Karpas-422 (cell line): Measurements from ENCODE around the gene MBOAT2. TPM values are rescaled to one million over a fixed set of nuclear protein-coding genes. Genes with fewer than 3 reads are reported as not detected.

ENCODE experiments used
- DNase-seq: peaks from one replicate; pipeline ENCODE4 v3.0.0-alpha.2; 2015
- H2AFZ ChIP-seq: fragments of 200-600 bp; sonication (generic); 2 replicates; pipeline ENCODE4 v1.6.1; 2014; ENCODE audit warnings: antibody characterized with exemption, low read length, mixed read lengths
- H3K27ac ChIP-seq: fragments of 200-600 bp; sonication (generic); 2 replicates; pipeline ENCODE4 v1.5.1; 2014; ENCODE audit warnings: mild to moderate bottlenecking, low read length, moderate library complexity
- H3K27me3 ChIP-seq: fragments of 200-600 bp; sonication (generic); 2 replicates; pipeline ENCODE4 v1.6.1; 2014; ENCODE audit warnings: low read length, mixed read lengths
- H3K36me3 ChIP-seq: fragments of 200-600 bp; sonication (generic); 2 replicates; pipeline ENCODE4 v1.6.1; 2014; ENCODE audit warnings: low read length, mixed read lengths; ENCODE audit not compliant: insufficient read depth
- H3K4me1 ChIP-seq: fragments of 200-600 bp; sonication (generic); 2 replicates; pipeline ENCODE4 v1.6.1; 2014; ENCODE audit warnings: mild to moderate bottlenecking, low read length, mixed read lengths
- H3K4me2 ChIP-seq: fragments of 200-600 bp; sonication (generic); 2 replicates; pipeline ENCODE4 v1.6.1; 2014; ENCODE audit warnings: low read length, low read depth, mild to moderate bottlenecking; ENCODE audit not compliant: poor library complexity, severe bottlenecking
- H3K4me3 ChIP-seq: fragments of 200-600 bp; sonication (generic); 2 replicates; pipeline ENCODE4 v1.5.1; 2014; ENCODE audit warnings: mild to moderate bottlenecking, antibody characterized with exemption, low read length, mixed read lengths
- H3K79me2 ChIP-seq: fragments of 200-600 bp; sonication (generic); 2 replicates; pipeline ENCODE4 v1.6.1; 2014; ENCODE audit warnings: mild to moderate bottlenecking, low read length, mixed read lengths
- H3K9ac ChIP-seq: fragments of 200-600 bp; sonication (generic); 2 replicates; pipeline ENCODE4 v1.6.0; 2014; ENCODE audit warnings: low read length
- H3K9me2 ChIP-seq: fragments of 200-600 bp; sonication (generic), shearing (Covaris generic); replicated peaks from 2 replicates; pipeline ENCODE4 v1.6.0; 2014; ENCODE audit warnings: mild to moderate bottlenecking, low read length, moderate library complexity; ENCODE audit not compliant: insufficient read depth
- H3K9me3 ChIP-seq: fragments of 300-700, 200-600 bp; sonication (generic); 2 replicates; pipeline ENCODE4 v1.6.1; 2014; ENCODE audit warnings: low read length, mixed read lengths
- H4K20me1 ChIP-seq: fragments of 200-600 bp; sonication (generic); 2 replicates; pipeline ENCODE4 v1.6.1; 2014; ENCODE audit warnings: mild to moderate bottlenecking, antibody characterized with exemption, low read length, low read depth; ENCODE audit not compliant: insufficient read depth
- total RNA-seq: library from RNA; depleted of rRNA; stranded (reverse); fragments of >200 nt; shearing (Covaris generic); gene quantifications from 2 replicates; pipeline ENCODE4 v1.2.3, GENCODE V29; 2014; ENCODE audit warnings: low replicate concordance

Gene MBOAT2
- total RNA-seq, 1 experiment from 2014 or later, result not detected

DNA sequence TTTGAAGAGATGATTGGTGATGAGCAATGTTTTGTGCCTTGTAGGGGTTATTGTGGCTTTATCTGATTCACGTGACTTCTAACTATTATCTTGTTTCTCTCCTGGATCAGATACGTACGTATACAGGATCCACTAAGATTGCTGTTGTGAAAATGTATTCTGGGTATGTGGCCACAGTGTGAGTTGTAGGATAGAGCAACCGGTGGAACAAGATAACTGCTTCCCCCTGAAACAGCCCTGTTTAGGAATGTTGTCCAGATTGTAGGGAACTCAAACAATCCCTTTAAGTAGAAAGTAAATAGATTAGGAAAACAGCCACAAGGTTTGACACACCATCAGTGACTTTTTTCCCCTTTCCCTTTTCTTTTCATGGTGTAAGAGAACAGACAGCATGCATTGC lies 22.3 kb upstream of the MBOAT2 start:
- no peaks in the 10 kb centered on the region for H3K9me3 ChIP-seq
- no peaks in the 10 kb centered on the region for H3K79me2 ChIP-seq
- no peaks in the 10 kb centered on the region for H3K36me3 ChIP-seq
- H3K4me3 ChIP-seq, result no peak overlapping the region
- no peak overlapping the region for H3K27ac ChIP-seq
- no peak for DNase-seq
- no peaks in the 10 kb centered on the region for H3K27me3 ChIP-seq
- no peak overlapping the region for H3K4me2 ChIP-seq
- no peaks in the 10 kb centered on the region for H3K9me2 ChIP-seq
- no peak overlapping the region for H3K9ac ChIP-seq
- no peaks in the 10 kb centered on the region for H4K20me1 ChIP-seq
- H2AFZ ChIP-seq, result no peak overlapping the region
- H3K4me1 ChIP-seq, result no peaks in the 10 kb centered on the region

GRCh38 chr2:9024575-9024974 lies 21.1 kb upstream of the MBOAT2 start:
- Histone ChIP-seq H4K20me1 (no peaks in the 10 kb centered on the region), H3K27me3 (no peaks in the 10 kb centered on the region), H3K4me1 (no peaks in the 10 kb centered on the region), H3K79me2 (no peaks in the 10 kb centered on the region), H3K9ac (no peak overlapping the region), H3K27ac (no peak overlapping the region), H3K4me3 (no peak overlapping the region), H2AFZ (no peak overlapping the region), H3K4me2 (no peak overlapping the region), H3K36me3 (no peaks in the 10 kb centered on the region), H3K9me2 (no peaks in the 10 kb centered on the region), H3K9me3 (no peaks in the 10 kb centered on the region)
- no peak for DNase-seq

- no peak overlapping the region for H3K9ac ChIP-seq
- no peak overlapping the region for H2AFZ ChIP-seq
- H3K4me2 ChIP-seq, result no peak overlapping the region
- H3K4me3 ChIP-seq, result no peak overlapping the region
- no peaks in the 10 kb centered on the region for H4K20me1 ChIP-seq
- H3K36me3 ChIP-seq, result no peaks in the 10 kb centered on the region
- H3K27ac ChIP-seq, result no peak overlapping the region
- no peaks in the 10 kb centered on the region for H3K79me2 ChIP-seq
- no peak for DNase-seq
- H3K9me3 ChIP-seq, result no peaks in the 10 kb centered on the region
- H3K9me2 ChIP-seq, result no peaks in the 10 kb centered on the region
- no peaks in the 10 kb centered on the region for H3K4me1 ChIP-seq
- no peaks in the 10 kb centered on the region for H3K27me3 ChIP-seq
Measured at GRCh38 chr2:9021563-9022211, 18.2 kb upstream of the MBOAT2 start.

GRCh38 chr2:9020267-9020666 lies 16.8 kb upstream of the MBOAT2 start:
- no peak overlapping the region for H2AFZ ChIP-seq
- no peak for DNase-seq

DNA sequence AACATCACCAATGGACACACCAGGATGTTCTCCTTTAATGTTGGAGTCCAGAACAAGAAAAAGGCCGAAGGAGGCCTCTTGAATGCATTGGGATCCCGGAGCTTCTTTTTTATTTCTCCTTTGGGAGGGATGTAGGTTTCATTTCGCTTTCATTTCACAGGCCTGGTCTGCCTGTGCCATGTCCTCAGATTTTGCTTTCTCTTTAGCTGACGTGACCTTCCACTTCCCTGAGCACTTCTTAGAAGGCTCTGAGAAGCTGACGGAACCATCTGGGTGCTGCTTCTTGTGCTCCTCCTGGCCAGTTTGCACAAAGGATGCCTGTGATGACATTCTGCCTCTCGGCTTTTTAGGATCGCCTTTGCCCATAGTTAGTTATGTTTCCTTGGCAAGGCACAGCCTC lies 15.1 kb upstream of the MBOAT2 start:
- H3K9me3 ChIP-seq, result no peaks in the 10 kb centered on the region
- H3K4me3 ChIP-seq, result no peak overlapping the region
- H3K27ac ChIP-seq, result no peak overlapping the region
- H3K9me2 ChIP-seq, result no peaks in the 10 kb centered on the region
- H3K9ac ChIP-seq, result no peak overlapping the region
- no peak overlapping the region for H2AFZ ChIP-seq
- no peak overlapping the region for H3K4me2 ChIP-seq
- H4K20me1 ChIP-seq, result no peaks in the 10 kb centered on the region
- H3K36me3 ChIP-seq, result no peaks in the 10 kb centered on the region
- DNase-seq, result no peak
- no peaks in the 10 kb centered on the region for H3K4me1 ChIP-seq
- no peaks in the 10 kb centered on the region for H3K79me2 ChIP-seq
- no peaks in the 10 kb centered on the region for H3K27me3 ChIP-seq

More at GRCh38 chr2:9020267-9020666, 16.8 kb upstream of the MBOAT2 start:
- Histone ChIP-seq H3K36me3 (no peaks in the 10 kb centered on the region), H3K9ac (no peak overlapping the region), H4K20me1 (no peaks in the 10 kb centered on the region), H3K4me2 (no peak overlapping the region), H3K27me3 (no peaks in the 10 kb centered on the region), H3K4me1 (no peaks in the 10 kb centered on the region), H3K79me2 (no peaks in the 10 kb centered on the region), H3K4me3 (no peak overlapping the region), H3K27ac (no peak overlapping the region), H3K9me3 (no peaks in the 10 kb centered on the region), H3K9me2 (no peaks in the 10 kb centered on the region)

GRCh38 chr2:9018109-9018508 lies 14.6 kb upstream of the MBOAT2 start:
- no peak for DNase-seq
- H3K36me3 ChIP-seq, result no peaks in the 10 kb centered on the region
- no peaks in the 10 kb centered on the region for H4K20me1 ChIP-seq
- H3K27me3 ChIP-seq, result no peaks in the 10 kb centered on the region
- no peaks in the 10 kb centered on the region for H3K79me2 ChIP-seq
- H3K9me2 ChIP-seq, result no peaks in the 10 kb centered on the region
- H3K9me3 ChIP-seq, result no peaks in the 10 kb centered on the region
- no peak overlapping the region for H3K4me3 ChIP-seq
- no peak overlapping the region for H3K27ac ChIP-seq
- H3K4me2 ChIP-seq, result no peak overlapping the region
- H3K4me1 ChIP-seq, result no peaks in the 10 kb centered on the region
- no peak overlapping the region for H3K9ac ChIP-seq
- no peak overlapping the region for H2AFZ ChIP-seq

- H3K4me1 ChIP-seq, result no peaks in the 10 kb centered on the region
- H2AFZ ChIP-seq, result no peak overlapping the region
- H3K79me2 ChIP-seq, result no peaks in the 10 kb centered on the region
- H4K20me1 ChIP-seq, result no peaks in the 10 kb centered on the region
- H3K36me3 ChIP-seq, result no peaks in the 10 kb centered on the region
- no peak overlapping the region for H3K27ac ChIP-seq
- H3K9ac ChIP-seq, result no peak overlapping the region
- H3K9me3 ChIP-seq, result no peaks in the 10 kb centered on the region
- no peak overlapping the region for H3K4me2 ChIP-seq
- no peaks in the 10 kb centered on the region for H3K9me2 ChIP-seq
- no peaks in the 10 kb centered on the region for H3K27me3 ChIP-seq
- no peak overlapping the region for H3K4me3 ChIP-seq
- no peak for DNase-seq
Measured at GRCh38 chr2:9017411-9017810, 13.9 kb upstream of the MBOAT2 start.

GRCh38 chr2:9015998-9016397 lies 12.5 kb upstream of the MBOAT2 start:
- Histone ChIP-seq H3K4me1 (no peaks in the 10 kb centered on the region), H4K20me1 (no peaks in the 10 kb centered on the region)

More at GRCh38 chr2:9015998-9016397, 12.5 kb upstream of the MBOAT2 start:
- no peaks in the 10 kb centered on the region for H3K9me3 ChIP-seq
- no peaks in the 10 kb centered on the region for H3K36me3 ChIP-seq
- H3K27me3 ChIP-seq, result no peaks in the 10 kb centered on the region
- no peak overlapping the region for H3K4me2 ChIP-seq
- no peak overlapping the region for H3K27ac ChIP-seq
- no peaks in the 10 kb centered on the region for H3K9me2 ChIP-seq
- H2AFZ ChIP-seq, result no peak overlapping the region
- H3K9ac ChIP-seq, result no peak overlapping the region
- no peak for DNase-seq
- no peak overlapping the region for H3K4me3 ChIP-seq
- H3K79me2 ChIP-seq, result no peaks in the 10 kb centered on the region
